HL-60 (cell line): Measurements from ENCODE around the gene RANBP3.

Source experiments
- DNase-seq, 2 experiments: peaks; one replicate each; pipeline ENCODE4 v3.0.0-alpha.2; 2010 to 2020; ENCODE audit warnings: low read depth in 1 of 2, low spot score in 1 of 2
- H3K27ac ChIP-seq: fragments of 250-450 bp; sonication (Bioruptor Pico); replicated peaks from 2 replicates; pipeline ENCODE4 v1.5.1; 2020; ENCODE audit warnings: mild to moderate bottlenecking, moderate library complexity
- H3K27me3 ChIP-seq: fragments of 250-450 bp; sonication (Bioruptor Pico); 2 replicates; pipeline ENCODE4 v1.5.1; 2021; ENCODE audit warnings: mild to moderate bottlenecking, moderate library complexity; ENCODE audit not compliant: insufficient read depth, poor library complexity, severe bottlenecking
- H3K4me3 ChIP-seq: replicated peaks from 2 replicates; pipeline ENCODE4 v1.5.1; 2011; ENCODE audit warnings: mild to moderate bottlenecking, control low read depth, low read length; ENCODE audit not compliant: insufficient read depth
- CTCF ChIP-seq: IDR thresholded peaks from one replicate; pipeline ENCODE4 v1.5.1; 2011; ENCODE audit warnings: low read length, control low read depth, inconsistent platforms; ENCODE audit not compliant: insufficient read depth
- GABPA ChIP-seq: IDR thresholded peaks from 2 replicates; pipeline ENCODE4 v1.6.1; 2012; ENCODE audit warnings: low read depth
- POLR2AphosphoS5 ChIP-seq: IDR thresholded peaks from 2 replicates; pipeline ENCODE4 v1.6.1; 2012; ENCODE audit warnings: low read depth
- REST ChIP-seq: IDR thresholded peaks from 2 replicates; pipeline ENCODE4 v1.6.1; 2012; ENCODE audit warnings: low read depth; ENCODE audit not compliant: insufficient replicate concordance
- SPI1 ChIP-seq: IDR thresholded peaks from 2 replicates; pipeline ENCODE4 v1.6.1; 2012; ENCODE audit warnings: low read depth, mild to moderate bottlenecking, borderline replicate concordance

Gene RANBP3

GRCh38 chr19:5935473-5936291 is 42.3 kb downstream of the RANBP3 start:
- H3K4me3 ChIP-seq = no peak overlapping the region
- no peak for DNase-seq
- TF ChIP-seq CTCF = no peak
- H3K27ac ChIP-seq = no peak overlapping the region
- H3K27me3 ChIP-seq = no peaks in the 10 kb centered on the region

GRCh38 chr19:5934774-5935472 is 43.0 kb downstream of the RANBP3 start:
- Histone ChIP-seq H3K27me3 (no peaks in the 10 kb centered on the region), H3K4me3 (no peak overlapping the region), H3K27ac (no peak overlapping the region)
- TF ChIP-seq POLR2AphosphoS5 = no peak
- TF ChIP-seq GABPA = no peak
- no peak for TF ChIP-seq SPI1
- no peak for TF ChIP-seq CTCF
- no peak for TF ChIP-seq REST
- DNase-seq = no peak

- DNase-seq = no peak
- no peaks in the 10 kb centered on the region for H3K27me3 ChIP-seq
- no peak overlapping the region for H3K27ac ChIP-seq
- no peak overlapping the region for H3K4me3 ChIP-seq
- no peak for TF ChIP-seq CTCF
- no peak for TF ChIP-seq REST
- no peak for TF ChIP-seq GABPA
- TF ChIP-seq POLR2AphosphoS5 = no peak
- no peak for TF ChIP-seq SPI1
Observed at GRCh38 chr19:5934069-5934401, 43.9 kb downstream of the RANBP3 start.
